DMS114 treated with DMSO at 0.1 percent for 48 hours (cell line): ENCODE measurements around the gene TLR9.
"Not testable (repeated sequence)": the region's sequence is repeated elsewhere in the genome, so short reads cannot be mapped to it uniquely, and the experiment has no call there.

Experiments used
- DNase-seq: peaks from one replicate; lab custom pipeline; 2025; ENCODE audit not compliant: unreplicated experiment; lab: John Stamatoyannopoulos, UW

The TLR9 gene

DNA sequence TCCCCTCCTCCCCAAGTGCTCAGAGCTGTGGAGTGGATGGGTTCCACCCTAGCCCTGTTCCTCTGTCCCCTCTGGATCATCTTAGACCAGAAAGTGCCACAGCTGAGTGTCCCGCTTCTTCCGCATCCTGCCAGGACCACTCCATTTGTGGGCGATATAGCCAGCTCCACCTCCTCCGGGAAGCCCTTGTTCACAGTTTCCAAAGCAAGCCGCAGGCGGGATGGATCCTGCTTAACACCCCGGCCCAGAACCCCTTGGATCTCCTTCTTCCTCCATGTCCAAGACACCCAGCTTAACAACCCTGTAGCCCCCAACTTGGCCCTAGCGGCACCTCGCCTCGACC is 28.0 kb downstream of the TLR9 start:
- DNase-seq = no peak

DNA sequence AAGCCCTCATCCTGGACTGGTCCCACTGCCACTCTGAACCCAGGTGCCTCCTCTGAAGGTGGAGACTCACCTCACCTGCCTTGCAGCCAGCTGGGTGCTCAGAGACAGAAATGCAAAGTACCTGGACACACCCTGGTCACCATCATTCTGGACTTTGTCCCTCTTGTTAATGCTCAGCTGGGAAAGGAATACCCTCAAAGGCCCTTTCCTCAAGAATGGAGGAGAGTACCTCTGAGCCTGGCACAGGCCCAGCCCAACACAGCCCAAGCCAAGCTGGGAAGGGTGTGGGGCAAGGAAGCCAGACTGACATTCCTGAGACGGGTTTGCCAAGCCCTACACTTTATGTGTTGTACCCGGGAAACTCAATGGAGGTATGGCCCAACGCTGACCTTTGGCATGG is 28.5 kb downstream of the TLR9 start:
- no peak for DNase-seq

DNA sequence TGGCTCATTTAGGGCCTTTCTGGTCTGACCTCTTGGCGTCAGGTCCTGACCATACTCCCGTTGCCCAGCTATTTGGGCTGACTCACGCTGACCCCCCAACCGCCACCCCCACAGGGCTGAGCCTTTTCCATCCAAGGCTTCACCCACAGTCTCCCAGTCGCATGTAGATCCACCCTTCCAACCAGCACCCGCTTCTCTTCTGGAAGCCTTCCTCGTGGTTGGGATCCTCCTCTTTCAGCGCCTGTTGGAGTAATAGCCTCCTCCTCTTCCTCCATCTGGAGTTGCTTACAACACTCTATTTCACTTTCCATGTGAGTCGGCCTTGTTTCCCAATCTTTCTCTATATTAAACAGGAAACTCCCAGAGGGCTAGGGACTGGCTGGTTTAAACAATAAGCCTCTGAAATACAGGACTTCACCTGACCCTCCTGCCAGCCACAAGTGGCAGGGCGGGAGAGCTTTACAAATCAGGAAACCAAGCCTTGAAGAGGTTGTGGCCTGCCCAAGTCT is 29.6 kb downstream of the TLR9 start:
- no peak for DNase-seq

DNA sequence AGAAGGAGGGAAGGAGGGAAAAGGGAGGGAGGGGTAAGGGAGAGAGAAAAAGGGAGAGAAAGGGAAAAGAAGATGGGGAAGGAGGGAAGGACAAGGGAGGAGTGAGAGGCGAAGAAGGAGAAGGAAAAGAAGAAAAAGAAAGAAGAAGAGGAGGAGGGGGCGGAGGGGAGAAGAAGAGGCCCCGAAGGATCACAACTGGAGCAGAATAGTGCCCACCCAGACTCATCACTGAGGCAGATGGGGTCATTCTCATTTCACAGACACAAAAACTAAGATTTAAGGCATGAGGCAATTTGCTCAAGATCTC is 30.2 kb downstream of the TLR9 start:
- no peak for DNase-seq

DNA sequence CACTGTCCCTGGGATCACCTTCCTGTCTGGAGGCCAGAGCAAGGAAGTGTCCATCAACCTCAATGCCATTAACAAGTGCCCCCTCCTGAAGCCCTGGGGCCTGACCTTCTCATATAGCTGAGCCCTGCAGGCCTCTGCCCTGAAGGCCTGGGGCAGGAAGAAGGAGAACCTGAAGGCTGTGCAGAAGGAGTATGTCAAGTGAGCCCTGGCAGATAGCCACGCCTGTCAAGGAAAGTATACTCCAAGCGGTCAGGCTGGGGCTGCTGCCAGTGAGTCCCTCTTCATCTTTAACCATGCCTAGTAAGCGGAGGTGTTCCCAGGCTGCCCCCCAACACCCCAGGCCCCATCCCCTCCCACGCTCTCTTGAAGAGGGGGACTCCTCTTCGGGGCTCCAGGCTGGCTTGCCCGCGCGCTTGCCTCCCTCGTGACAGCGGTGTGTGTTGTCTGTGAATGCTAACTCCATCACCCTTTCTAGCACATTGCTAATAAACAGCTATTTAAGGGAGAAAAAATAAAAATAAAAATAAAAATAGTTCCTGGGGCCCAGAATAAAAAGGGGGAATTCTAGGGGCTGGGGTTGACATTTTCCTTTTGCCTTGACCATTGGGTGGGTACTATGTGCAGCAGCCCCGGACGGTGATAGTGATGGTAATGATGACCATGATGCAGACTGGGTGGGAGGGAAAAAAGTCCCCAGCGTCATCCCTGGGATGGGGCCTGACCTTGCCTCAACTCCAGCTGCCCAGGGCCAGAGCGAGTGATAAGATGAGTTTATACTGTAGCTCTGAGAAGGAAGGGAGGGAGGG is 30.8 kb downstream of the TLR9 start:
- DNase-seq = no peak

DNA sequence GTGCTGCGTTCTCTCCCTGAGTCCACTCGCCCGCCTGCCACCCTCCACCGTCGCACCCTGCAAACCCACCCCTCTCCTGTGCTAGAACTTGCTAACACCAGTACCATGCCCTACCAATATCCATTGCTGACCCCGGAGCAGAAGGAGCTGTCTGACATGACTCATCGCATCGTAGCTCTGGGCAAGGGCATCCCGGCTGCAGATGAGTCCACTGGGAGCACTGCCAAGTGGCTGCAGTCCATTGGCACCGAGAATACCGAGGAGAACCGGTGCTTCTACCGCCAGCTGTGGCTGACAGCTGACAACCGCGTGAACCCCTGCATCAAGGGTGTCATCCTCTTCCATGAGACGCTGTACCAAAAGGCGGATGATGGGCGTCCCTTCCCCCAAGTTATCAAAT is 32.4 kb downstream of the TLR9 start:
- DNase-seq = no peak

DNA sequence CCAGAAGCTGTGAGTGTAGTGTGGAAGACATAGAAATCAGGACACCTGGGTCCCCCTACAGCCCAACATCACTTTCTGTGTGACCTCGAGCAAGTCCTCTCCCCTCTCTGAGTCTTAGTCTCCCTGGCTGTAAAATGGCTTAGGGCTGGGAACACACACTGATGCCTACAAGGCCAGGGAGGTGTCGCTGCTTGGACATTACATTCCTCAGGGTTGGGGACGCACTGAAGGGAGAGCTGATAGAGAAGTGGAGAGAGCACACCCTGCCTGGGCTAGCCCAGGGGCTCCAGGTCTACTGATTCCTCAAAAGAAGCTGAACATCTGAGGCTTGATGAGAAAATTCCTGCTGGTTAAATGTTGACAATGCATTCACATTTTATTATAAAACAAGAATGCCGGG is 33.8 kb downstream of the TLR9 start:
- DNase-seq = no peak

DNA sequence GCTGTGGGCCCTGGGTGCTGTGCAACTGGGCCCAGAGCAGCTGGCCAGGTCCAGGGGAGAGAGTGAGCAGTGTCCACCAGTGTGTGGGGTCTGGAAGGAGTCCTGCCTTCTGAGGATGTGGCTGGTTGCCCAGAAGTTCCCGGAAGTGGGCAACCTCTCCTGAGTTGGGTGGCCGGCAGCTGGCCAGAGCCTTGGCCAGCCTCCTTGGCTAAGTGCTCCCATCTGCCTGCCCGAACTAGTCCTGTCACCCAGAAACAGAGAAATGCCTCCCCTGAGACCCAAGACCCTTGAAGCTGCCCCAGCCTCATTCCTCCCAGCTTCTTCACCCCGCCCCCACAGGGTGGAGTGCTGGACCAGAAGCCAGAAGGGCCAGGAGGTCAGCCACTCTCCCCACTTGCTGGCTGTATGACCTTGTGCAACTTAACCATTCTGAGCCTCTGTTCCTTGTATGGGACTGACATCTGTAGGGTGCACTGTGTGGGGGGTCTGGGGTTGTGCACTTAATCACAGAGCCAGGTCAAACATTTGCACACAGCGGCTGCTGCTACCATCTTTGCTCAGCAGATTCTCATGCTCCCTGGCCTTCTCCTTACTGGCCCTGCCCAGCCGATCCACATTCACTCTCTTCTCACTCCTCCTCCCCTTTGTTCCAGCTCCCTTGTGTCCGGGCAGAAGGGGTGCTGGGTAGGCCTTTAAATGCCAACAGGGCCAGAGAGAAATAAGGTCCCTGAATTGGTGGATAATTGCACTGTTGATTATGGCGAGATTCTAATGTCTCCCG is 35.0 kb downstream of the TLR9 start:
- no peak for DNase-seq

DNA sequence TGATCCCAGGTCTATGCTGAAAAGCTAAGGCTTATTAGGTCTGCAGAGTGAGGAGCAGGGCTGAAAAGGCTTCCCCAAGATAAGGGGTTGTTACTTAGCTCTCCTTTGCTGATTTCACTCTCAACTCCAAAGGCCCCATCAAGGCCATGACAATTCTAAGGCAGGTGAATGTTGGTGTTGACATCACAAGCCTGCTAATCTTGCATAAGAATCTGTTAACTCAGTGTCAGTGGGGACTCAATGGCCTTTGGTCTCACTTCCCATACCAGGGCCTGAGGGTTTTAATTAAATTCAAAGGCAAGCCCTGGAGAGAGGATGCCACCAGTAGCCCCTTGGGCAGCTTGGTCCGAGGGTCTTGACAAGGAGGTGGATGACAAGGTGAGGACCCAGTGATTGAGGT is 36.9 kb downstream of the TLR9 start:
- no peak for DNase-seq

DNA sequence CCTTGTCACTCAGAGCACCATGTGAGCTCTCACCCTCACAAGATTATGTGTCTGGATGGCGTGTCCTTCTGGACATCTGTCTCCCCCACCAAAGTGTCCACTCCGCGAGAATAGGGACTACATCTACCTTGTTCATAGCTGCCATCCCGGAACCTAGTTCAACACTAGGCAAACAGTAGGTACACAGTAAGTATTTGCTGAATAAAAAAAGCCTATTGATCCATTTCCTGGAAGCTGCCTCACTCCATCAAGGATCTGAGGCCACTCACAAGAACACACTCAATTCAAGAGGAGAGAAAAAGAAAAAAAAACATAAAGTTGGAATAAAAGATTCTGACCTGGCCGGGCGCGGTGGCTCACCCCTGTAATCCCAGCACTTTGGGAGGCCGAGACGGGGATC is 38.7 kb downstream of the TLR9 start:
- DNase-seq = no peak

DNA sequence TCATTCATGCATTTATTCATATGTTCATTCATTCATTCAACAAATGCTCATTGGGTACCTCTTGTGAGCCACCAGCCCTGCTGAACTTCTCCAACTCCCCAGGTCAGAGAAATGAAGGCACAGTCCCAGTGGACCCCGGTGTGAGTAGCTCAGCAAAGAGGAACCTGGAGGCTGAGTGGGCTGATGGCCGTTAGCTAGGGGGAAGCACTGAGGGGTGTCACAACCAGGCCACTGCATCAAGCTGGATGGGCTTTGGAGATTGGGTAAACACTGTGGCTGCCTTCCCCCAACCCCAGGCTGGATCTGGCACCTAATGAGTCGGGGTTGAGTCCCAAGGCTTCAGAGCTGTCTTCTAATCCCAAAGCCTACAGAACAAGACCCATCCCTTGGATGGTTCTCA is 39.6 kb downstream of the TLR9 start:
- no peak for DNase-seq

DNA sequence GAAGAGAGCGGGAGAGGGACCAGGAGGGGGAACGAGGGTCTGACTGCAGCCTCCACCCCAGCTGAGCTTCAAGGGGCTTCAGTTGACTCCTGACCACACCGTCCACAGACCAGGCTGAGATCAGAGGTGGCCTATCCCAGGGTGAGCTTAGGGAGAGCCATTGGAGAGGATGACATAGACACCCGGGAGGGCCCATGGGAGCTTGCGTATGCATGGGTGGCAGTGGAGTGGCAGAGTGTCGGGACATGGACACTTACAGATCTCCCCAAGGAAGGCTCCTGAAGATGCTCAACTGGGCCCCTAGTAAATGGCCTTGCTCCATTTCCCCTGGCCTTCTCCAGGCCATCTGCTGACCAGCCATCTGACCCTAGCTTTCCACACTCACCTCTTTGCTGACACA is 40.1 kb downstream of the TLR9 start:
- no peak for DNase-seq

DNA sequence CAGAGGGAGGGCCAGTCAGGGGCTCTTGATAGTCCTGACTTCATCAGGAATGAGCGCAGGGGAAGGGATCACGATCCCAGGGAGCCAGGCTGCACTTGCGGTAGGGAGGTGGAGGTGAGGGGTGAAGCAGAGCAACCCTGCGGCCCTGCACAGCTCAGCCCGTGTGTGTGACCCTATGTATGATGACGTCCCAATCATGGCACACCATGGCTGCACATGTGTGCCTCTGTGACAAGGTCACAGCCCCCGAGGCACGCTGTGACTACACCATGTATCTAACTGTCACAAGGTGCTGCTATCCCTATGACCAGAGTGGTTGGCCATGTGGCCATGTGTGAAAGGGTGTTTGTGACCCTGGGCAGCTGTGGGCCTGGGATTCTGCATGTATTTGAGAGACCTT is 40.8 kb downstream of the TLR9 start:
- DNase-seq = no peak

DNA sequence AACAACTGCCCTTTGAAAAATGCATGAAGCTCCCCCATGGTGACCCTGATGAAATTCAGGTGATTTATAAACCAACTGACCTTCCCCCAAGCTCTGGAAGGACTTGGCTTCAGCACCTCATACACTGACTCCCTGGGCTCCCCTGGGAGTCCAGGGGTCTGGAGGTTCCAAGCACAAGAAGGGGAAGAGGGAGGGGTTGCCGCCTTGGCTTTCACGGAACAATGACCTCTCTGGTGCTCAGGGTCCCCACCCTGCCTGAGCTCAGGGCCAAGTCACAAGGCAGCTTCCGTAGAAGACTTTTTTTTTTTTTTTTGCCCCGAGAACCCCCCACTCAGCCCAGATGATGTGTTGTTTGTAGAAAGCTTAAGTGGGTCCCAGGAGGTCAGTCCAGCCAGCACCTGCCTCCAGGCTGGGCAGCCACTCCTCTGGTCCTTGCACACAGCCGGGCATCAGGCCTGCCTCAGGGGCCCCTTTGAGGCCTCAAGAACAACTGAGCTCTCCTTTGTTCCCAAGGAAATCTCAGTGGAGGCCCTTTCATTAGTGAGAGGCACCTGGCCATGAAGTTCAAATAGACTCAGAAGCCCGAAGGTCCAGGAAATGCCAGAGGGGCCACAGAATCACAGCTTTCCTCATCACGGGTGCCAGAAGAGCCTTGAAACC is 41.5 kb downstream of the TLR9 start:
- no peak for DNase-seq

DNA sequence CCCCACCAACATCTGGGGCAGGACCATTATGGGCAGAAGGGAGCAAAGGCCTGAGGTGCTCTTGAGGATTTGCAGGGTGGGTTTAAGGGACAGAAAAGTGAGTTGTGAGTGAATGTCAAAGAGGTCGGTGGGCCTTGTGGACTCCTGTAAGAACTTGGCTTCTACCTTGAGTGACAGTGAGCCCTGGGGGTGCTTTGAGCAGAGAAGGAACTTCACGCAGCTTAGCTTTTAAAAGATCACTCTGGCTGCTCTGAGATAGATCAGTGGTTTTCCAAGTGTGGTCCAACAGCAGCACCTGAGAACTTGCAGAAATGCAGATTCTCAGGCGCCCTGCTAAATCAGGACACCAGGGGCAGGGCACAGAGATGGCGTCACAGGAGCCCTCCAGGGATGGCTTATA is 42.8 kb downstream of the TLR9 start:
- DNase-seq = no peak

DNA sequence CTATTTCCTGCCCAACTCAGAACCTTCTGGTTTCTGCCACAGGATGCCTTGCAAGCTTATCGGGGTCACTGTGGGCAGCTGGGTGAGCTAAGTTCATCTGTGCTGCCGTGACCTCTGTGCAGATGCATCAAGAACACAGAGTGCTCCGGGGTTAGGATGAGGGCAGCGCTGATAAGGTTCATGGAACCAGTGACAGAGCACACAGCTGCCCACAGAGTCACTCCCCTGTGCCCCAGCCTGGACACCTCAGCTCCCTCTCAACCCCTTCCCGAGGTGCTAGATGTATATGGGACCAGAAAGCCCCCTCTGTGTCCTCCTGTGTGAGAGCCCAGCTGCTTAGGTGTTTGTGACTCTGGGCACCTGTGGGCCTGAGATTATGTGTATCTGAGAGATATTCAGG is 43.2 kb downstream of the TLR9 start:
- no peak for DNase-seq

DNA sequence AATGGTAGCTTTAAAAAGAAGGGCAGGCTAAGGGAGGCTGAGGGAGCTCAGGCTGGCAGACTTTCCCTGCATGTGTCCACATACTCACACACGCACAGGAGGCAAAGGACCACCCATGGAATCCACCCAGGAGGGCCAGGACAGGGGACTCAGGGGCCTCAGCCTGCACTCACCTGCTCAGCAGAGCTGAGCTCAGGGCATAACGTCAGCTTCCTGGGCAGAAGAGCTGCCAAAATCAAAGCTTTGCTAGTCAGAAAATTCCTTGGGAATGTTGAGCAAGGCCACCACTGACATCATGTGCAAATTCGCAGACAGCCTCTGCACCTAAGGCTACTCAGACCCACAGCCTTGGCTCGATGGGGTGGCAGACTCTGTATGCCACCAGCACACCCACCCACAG is 43.9 kb downstream of the TLR9 start:
- no peak for DNase-seq

DNA sequence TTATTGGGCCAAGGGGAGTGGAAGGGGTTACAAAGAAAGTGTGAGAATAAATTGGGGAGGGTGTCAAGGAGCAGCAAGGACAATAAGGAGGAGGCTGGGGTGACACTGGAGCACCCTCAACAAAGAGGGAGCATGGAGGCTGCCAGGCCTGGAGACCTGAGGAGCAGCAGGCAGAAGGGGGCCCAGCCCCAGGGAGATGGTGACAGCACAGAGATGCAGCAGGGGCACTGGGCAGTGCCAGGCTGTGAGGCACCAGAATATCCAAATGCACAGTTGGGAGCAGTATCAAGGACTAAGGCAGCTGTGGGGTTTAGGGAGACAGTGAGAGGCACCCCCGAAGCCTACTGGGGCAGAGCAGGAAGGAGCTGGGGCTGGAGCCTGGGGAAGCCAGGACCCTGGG is 46.9 kb downstream of the TLR9 start:
- no peak for DNase-seq

DNA sequence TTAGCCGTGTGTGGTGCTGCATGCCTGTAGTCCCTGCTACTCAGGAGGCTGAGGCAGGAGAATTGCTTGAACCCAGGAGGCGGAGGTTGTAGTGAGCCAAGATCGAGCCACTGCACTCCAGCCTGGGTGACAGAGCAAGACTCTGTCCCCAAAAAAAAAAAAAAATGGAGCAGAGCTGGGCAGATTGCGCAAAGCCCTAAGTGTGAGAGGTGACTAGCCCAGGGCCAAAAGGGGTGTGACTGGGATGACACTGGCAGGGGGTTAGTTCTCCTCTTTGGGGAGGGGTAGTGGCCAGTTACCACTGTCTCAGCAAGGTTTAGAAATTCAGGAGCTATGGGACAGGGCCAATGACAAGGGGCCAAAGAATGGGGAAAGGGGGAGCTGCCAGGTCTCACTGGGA is 47.3 kb downstream of the TLR9 start:
- DNase-seq = not testable (repeated sequence)

DNA sequence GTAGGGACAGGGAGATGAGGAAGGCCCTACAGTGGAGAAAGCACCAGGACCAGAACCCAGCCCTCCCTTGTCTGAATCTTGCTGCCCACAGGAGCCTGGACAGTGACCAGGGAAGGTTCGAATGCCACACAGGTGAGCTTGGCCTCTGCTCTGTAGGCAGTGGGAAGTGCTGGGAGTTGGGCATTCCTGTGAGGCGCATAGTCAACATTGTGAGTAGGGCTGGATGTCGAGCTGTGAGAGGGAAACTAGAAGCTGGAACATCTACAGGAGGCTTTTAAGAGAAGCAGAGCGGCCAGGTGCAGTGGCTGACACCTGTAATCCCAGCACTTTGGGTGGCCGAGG is 47.8 kb downstream of the TLR9 start:
- no peak for DNase-seq

DNA sequence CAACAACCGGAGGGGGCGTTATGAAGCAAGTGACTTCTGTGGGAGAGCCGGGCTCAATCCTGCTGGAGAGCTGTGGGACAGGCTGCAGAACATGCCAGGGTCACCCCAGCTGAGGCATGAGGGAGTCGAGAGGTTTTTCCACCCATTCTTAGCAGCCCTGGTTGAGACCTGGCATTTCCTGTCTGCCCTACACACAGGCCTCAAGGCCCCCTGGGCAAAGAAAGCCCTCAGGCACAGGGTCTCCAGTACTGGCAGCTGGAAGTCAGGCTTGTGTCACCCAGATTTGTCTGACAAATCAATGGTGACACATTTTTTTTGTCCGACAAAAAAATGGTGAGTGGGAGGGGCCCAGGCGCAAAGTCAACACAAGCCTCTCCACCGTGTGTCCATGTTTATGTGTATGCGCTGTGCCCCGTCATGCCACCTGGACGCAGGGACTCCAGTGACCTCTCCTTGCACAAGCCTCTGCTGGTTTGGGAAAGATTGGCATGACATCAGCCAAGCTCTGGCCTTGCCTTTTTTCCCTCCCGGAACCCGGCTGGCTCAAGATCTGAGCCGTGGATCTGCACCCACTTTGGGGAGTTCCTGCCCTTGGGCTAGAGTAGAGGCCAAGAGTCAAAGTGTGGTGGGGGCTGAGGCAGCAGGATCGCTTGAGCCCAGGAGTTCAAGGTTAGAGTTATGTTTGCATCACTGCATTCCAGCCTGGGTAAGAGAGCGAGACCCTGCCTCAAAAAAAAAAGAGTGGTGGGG is 48.3 kb downstream of the TLR9 start:
- no peak for DNase-seq
